Measurements from ENCODE around the gene CAMSAP2. TPM values are rescaled to one million over a fixed set of nuclear protein-coding genes. Genes with fewer than 3 reads are reported as not detected.

The CAMSAP2 gene
- total and polyA plus RNA-seq, 2 donors (not counting 3 experiments of a cell fraction or from before 2014, with no cell fraction given) = 6.7 to 45.5 TPM

- Histone ChIP-seq H3K9me1 (replicated peaks; ENCODE audit: control insufficient read depth, extremely low read depth, insufficient read depth, low read length) (no peaks in the 10 kb centered on the region), H4K20me1 (replicated peaks; ENCODE audit: control insufficient read depth, extremely low read depth, insufficient read depth, low read length) (no peaks in the 10 kb centered on the region), H3K9me3 (replicated peaks; ENCODE audit: control insufficient read depth, insufficient read depth, low read length) (no peaks in the 10 kb centered on the region), H3K4me1 (ENCODE audit: control insufficient read depth, extremely low read depth, insufficient read depth, low read length) (no peaks in the 10 kb centered on the region), H3K36me3 (ENCODE audit: control insufficient read depth in 2 of 2, extremely low read depth in 1 of 2, insufficient read depth in 2 of 2, low read length in 2 of 2) (no peaks in the 10 kb centered on the region), H3K79me2 (ENCODE audit: control insufficient read depth, insufficient read depth, low read length) (no peaks in the 10 kb centered on the region), H3K4me2 (ENCODE audit: insufficient read depth, low read length) (no peak overlapping the region), H2AFZ (ENCODE audit: low read depth, low read length) (no peak overlapping the region), H3K4me3 (replicated peaks in 1 of 3; ENCODE audit: insufficient read depth in 1 of 3, low read depth in 1 of 3, low read length in 3 of 3) (no peak overlapping the region), H3K27me3 (ENCODE audit: control insufficient read depth in 2 of 2, insufficient read depth in 2 of 2, low read length in 2 of 2) (peaks cover 18 to 23% of the 10 kb centered on the region in 2 experiments), H3K9ac (replicated peaks; ENCODE audit: extremely low read depth, insufficient read depth, low read length) (no peak overlapping the region), H3K27ac (ENCODE audit: insufficient read depth, low read depth, low read length) (no peak overlapping the region)
- FAIRE-seq = no peak
- dilution Hi-C loops (cut with MboI; ENCODE audit: extremely low pct_ligation_motif_present, low sequenced_read_pairs) (no loop called here), intact Hi-C loops (cut with micrococcal nuclease) (no loop called here)
- no peak for DNase-seq (ENCODE audit: low read depth, low spot score)
- TF ChIP-seq MYC (IDR thresholded peaks at IDR 0.05; ENCODE audit: low read depth, low read length) = no peak
- no peak for TF ChIP-seq EZH2 (IDR thresholded peaks at IDR 0.05; ENCODE audit: borderline replicate concordance, low read depth, low read length, severe bottlenecking)
- TF ChIP-seq MAX (IDR thresholded peaks at IDR 0.05; ENCODE audit: insufficient read depth, insufficient read length) = no peak
- no peak for TF ChIP-seq POLR2AphosphoS5 (IDR thresholded peaks at IDR 0.05; ENCODE audit: insufficient read depth, low read depth, low read length)
- TF ChIP-seq JUN (IDR thresholded peaks at IDR 0.05; ENCODE audit: borderline replicate concordance, insufficient read depth, insufficient read length, low read depth) = no peak
- TF ChIP-seq POLR2A (IDR thresholded peaks at IDR 0.05; ENCODE audit: low read depth, low read length) = no peak
- TF ChIP-seq GATA2 (IDR thresholded peaks at IDR 0.05; ENCODE audit: insufficient read depth, insufficient read length, low read depth, low read length) = no peak
- TF ChIP-seq CTCF (IDR thresholded peaks at IDR 0.05; ENCODE audit: extremely low read depth in 1 of 2, insufficient read depth in 1 of 2, low read depth in 1 of 2, low read length in 2 of 2) = no peak
- no peak for TF ChIP-seq FOS (IDR thresholded peaks at IDR 0.05; ENCODE audit: borderline replicate concordance, insufficient read depth, low read length)
- CTCF ChIA-PET = no interaction called here
- BruUV-seq (replicated peaks) = no TSS peak
- POLR2A ChIA-PET = no interaction called here
Measured at GRCh38 chr1:200886594-200886993, 147.9 kb downstream of the CAMSAP2 start.

Data from endothelial cell of umbilical vein (primary cell).